ENCODE measurements around the gene ATP6V1A.

The ATP6V1A gene

DNA sequence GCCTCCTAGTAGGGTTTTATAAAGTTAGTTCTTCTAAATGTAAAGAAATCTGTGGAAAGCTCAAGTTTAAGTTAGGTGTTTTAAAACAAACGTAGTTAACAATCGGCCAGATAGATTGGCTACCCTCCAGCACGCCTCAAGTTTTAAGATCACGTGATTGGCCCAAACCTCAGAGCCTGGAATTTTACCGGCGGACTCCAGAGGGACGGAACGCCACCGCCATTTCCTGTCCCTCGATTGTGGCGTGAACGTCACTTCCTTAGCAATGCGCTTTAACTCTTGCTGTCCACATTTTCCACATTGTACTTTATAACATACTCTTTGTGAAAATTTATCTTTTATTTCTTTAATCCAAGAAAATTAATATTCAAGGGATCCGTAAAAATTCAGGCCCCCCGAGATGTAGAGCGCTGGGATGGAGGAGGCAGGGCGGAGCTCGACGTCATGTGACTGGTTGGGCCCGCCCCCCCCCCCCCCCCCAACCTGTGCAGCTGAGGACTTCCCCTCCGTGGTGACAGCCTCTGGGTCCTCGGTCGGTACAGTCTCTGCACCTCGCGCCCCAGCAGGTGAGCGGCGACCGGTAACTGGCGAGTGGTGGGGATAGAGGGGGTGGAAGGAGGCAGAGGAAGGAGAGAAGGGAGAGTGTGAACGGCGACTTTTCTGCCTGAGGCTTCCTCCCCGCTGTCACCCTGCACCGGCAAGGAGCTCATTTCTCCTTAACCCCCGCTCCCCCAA lies at the start of gene ATP6V1A:
TSS of gene ATP6V1A (plus strand) at position 488 of the 735 bp plus-strand sequence. CDS start 31,719 bp downstream, outside the sequence.
- peak; percentile 88 for DNase-seq (ENCODE audit: low spot score)

GRCh38 chr3:113697500-113698090 lies 49.2 kb upstream of the ATP6V1A start:
- peak; percentile 20 for DNase-seq (ENCODE audit: low spot score)

GRCh38 chr3:113698213-113698742 lies 48.6 kb upstream of the ATP6V1A start:
- DNase-seq (ENCODE audit: low spot score) = no peak

DNA sequence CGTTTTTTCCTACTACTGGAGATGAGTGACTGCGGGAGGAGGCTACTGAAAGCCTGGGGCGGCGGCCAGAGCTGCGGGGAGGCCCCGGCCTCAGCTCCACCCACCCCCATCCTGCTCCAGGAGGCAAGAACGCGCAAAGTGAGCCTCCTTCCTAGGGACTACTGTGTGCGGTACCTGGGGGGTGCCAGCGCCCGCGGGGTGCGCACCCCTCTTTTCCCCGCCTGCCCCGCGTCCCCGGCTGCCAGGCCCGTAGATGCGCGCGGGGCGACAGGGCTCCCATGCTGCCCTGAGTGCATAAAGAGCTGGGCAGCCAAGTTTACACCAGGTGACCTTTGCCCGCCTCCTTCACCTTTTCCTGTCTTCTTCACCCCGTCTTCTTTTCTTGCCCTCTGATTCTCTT lies 47.9 kb upstream of the ATP6V1A start:
- peak; percentile 23 for DNase-seq (ENCODE audit: low spot score)

GRCh38 chr3:113707835-113708234 lies 39.0 kb upstream of the ATP6V1A start:
- DNase-seq (ENCODE audit: low spot score) = no peak

DNA sequence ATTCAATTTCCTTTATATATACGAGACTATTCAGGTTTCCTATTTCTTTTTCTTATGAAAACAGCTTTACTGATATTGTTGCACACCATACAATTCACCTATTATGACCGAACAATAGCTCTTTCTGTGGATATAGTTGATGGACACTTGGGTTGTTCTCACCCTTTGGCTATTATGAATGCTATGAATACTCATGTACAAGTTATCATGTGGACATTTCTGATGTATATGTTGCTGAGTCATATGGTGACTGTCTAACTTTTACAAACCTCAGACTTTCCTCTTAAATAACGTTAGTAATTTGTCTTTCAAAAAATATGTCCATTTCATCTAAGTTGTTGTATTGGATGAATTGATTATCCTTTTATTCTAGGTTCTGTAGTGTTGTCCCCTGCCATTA lies 34.7 kb upstream of the ATP6V1A start:
- no peak for DNase-seq (ENCODE audit: low spot score)

- DNase-seq (ENCODE audit: low spot score) = no peak
Observed at GRCh38 chr3:113714702-113715101, 32.1 kb upstream of the ATP6V1A start.

GRCh38 chr3:113717308-113717707 lies 29.5 kb upstream of the ATP6V1A start:
- no peak for DNase-seq (ENCODE audit: low spot score)

DNA sequence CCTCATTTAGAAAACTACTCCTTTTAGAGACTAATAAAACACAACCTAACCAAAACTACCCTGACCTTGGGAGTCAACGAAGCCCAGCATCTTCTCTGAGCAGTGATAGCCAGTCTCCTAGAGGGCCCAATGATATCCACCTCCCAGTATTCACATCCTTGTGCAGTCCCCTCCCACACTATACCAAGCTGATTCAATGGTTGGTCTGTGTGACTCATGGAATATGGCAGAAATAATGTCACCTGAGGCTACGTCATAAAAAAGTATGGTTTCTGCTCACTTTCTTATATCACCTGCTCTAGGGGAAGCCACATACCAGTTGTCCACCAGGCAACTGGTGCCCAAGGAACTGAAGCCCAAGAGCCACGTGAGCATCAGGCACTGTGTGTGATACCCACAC lies 29.0 kb upstream of the ATP6V1A start:
- DNase-seq (ENCODE audit: low spot score) = no peak

DNA sequence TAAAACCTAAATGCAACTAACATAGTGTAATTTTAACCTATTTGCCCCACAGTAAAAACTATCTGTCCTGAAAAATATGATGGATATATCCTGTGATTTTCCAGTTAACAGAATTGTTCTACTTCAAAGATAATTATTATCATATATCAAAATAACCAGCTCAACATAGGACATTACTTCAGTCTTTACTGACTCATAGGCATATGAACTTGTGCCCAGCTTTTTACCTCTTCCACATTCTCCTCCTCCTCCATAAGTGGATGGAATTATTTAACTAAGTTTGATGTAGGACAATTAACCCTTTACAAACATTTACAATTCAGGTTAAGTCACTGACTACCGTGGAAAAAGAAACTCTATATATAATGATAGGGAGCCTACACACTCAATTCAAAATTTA lies 27.5 kb upstream of the ATP6V1A start:
- no peak for DNase-seq (ENCODE audit: low spot score)

DNA sequence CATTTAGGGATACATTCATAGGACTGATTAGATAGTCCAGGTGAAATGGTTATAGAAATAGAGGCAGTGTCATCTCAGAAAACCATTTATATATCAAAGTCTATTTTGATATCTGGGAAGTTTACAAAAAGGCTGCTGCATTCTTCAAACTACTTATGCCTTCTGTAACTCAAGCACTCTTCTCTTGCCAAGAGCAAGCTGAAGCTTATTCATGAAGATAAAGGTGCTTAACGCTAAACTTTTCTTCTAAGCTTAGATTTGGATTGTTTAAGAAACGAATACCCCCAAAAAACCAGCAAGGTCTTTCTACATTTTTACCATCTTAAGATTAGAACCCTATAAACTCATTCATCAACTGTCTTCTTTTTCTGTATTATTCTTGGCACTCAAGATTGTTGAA lies 27.1 kb upstream of the ATP6V1A start:
- DNase-seq (ENCODE audit: low spot score) = no peak

DNA sequence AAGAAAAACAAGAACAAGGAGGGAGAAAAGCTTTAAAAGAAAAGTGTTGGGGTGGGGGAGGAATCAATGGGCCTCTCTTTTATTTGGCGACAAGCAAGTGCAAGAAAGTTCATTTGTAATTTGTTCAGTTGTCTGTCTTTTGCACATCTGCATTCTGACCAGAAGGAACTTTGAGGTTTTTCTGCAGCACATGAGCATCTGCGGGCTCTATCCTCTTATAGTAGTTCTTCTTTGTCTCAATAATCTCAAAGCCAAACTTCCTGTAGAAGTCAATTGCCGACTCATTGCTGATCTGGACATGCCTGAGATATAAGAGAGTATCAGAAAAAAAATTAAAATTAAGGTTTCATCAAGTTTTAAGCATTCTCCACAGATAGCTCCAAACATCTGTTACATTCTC lies 25.2 kb upstream of the ATP6V1A start:
- DNase-seq (ENCODE audit: low spot score) = no peak

GRCh38 chr3:113728661-113729060 lies 18.2 kb upstream of the ATP6V1A start:
- no peak for DNase-seq (ENCODE audit: low spot score)

- DNase-seq (ENCODE audit: low spot score) = no peak
Observed at GRCh38 chr3:113730550-113730949, 16.3 kb upstream of the ATP6V1A start.

- DNase-seq (ENCODE audit: low spot score) = no peak
Observed at GRCh38 chr3:113731694-113732093, 15.1 kb upstream of the ATP6V1A start.

DNA sequence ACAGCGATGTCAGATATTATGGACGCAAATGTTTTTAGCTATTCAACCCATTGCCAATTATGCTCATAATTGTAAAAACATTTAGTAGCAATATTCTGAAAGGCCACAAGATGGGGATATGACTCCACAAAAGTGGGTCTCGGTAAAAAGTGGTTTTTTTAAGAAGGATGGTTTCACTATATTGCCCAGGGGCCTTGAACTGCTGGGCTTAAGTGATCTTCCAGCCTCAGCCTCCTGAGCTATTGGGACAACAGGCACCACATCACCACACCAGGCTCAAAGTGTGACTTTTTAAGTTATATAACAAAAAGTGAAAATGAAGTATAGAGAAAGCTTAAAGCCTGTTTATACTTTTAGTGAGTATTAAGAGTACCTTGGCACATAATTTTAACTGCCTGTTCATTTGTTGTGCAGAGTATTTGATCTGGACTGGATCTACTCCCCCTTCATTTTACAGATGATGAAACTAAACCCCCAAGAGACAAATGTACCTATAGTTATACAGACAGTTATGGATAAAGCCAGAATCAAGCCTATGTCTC lies 10.2 kb upstream of the ATP6V1A start:
- DNase-seq (ENCODE audit: low spot score) = peak; percentile 54

GRCh38 chr3:113741086-113741485 lies 5.7 kb upstream of the ATP6V1A start:
- DNase-seq (ENCODE audit: low spot score) = no peak

DNA sequence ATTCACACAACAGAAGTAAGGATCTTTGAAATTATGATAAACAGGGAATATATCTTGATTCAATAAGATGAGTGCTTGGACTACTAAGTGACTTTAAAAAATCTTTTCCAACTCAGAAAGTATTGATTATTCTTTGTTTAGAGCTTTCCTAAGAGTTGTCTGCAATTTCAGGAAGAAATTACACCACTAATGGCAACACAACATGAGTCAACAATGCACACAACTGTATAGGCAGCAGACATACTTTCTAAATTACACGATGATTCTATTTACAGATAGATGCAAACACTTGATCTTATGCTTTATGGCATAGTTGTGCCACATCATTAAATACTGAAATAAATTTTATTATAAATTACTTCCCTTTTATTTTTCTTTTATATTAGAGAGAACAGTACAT lies 5.2 kb upstream of the ATP6V1A start:
- no peak for DNase-seq (ENCODE audit: low spot score)

GRCh38 chr3:113743006-113743630 lies 3.7 kb upstream of the ATP6V1A start:
- no peak for DNase-seq (ENCODE audit: low spot score)

DNA sequence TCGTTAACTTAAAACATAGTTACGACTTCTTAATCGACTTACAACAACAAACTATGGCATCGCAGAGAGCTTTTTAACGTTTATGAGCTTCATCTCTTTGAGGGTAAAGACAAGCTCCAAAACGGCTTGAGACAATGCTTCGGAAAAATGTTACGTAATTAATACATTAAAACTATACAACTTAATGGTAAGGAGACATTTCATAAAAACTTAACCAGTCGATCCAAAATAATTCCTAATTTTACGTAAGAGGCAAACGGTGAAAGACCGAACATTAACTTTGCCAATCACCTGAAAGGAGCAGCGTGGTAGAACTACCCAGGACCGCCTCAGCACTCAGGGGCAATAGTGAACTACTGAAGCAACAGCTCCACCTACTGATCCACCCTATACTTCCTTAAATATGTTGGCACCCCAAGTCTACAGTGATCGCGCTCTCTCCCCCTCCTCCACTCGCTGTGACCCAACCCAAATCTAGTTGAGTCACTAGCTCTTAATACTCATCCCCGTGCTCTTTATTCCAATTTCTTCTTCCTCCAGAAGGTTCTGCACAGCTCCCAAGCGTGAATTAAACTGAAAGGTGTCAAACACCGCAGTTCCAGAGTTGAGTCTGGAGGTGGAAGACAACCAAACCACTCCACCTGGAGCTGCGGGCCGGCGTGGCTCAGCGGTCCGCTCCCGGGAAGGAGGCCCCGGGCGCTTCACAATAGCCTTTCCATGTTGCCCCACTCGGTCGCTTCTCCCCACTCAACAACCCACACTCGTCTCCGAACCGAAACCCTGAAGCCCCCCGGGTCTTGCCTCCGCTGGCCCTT lies 1.7 kb upstream of the ATP6V1A start:
- peak; percentile 89 for DNase-seq (ENCODE audit: low spot score)

- peak; percentile 94 for DNase-seq (ENCODE audit: low spot score)
Observed at GRCh38 chr3:113745756-113746547, 883 bp upstream of the ATP6V1A start, which contains the start of gene NAA50. TSS of gene NAA50 (minus strand) at chr3:113746249. CDS start at chr3:113745949, 300 bp downstream.

All from germinal center (tissue), 1 donor.